Tibial artery (tissue), 4 donors: ENCODE results near the gene KIF16B.

Experiments
- DNase-seq, 2 donors: peaks; one replicate each; pipeline ENCODE4 v3.0.0-alpha.2; 2019
- H3K27ac ChIP-seq, 2 donors: fragments of 200-600 bp; sonication (generic) in 1 of 2; 1 replicate in 1 of 2; 2 replicates in 1 of 2; pipeline ENCODE4 v1.5.1; 2018 to 2019; ENCODE audit warnings: mild to moderate bottlenecking in 1 of 2
- H3K27me3 ChIP-seq, 2 donors: fragments of 200-600 bp; sonication (generic) in 1 of 2; one replicate each; pipeline versions ENCODE4 v1.5.1 to v1.6.0; 2016 to 2019
- H3K36me3 ChIP-seq, 3 donors: fragments of 200-600 bp; sonication (generic) in 2 of 3; one replicate each; pipeline ENCODE4 v1.5.1; 2016 to 2019; ENCODE audit warnings: mild to moderate bottlenecking in 2 of 3
- H3K4me1 ChIP-seq, 4 donors: fragments of 200-600 bp; sonication (generic) in 2 of 4; 1 replicate in 3 of 4; 2 replicates in 1 of 4; pipeline ENCODE4 v1.5.1; 2016 to 2019
- H3K4me3 ChIP-seq, 2 donors: fragments of 200-600 bp; sonication (generic) in 1 of 2; 1 replicate in 1 of 2; 2 replicates in 1 of 2; pipeline ENCODE4 v1.5.1; 2018 to 2019; ENCODE audit warnings: mild to moderate bottlenecking in 2 of 2
- H3K9me3 ChIP-seq, 3 donors: fragments of 200-600 bp; sonication (generic) in 1 of 3; one replicate each; pipeline ENCODE4 v1.5.1; 2016 to 2019
- intact Hi-C: fragments of 100-400 bp; cut with DNase I; formaldehyde crosslinking; loops from one replicate; pipeline ENCODE4 v1.15.0; 2023; ENCODE audit warnings: low total_unique reads
- TF ChIP-seq, protein P1 (sequence below), 2 experiments: fragments of 200-600 bp in 1 of 2; fragments of 450-650 bp in 1 of 2; IDR thresholded peaks; one replicate each; pipeline ENCODE4 v1.5.1; 2017 to 2019; ENCODE audit warnings: antibody characterized with exemption in 2 of 2, mild to moderate bottlenecking in 1 of 2, moderate library complexity in 1 of 2

KIF16B gene

GRCh38 chr20:16552015-16552414 is 21.2 kb downstream of the KIF16B start:
- H3K9me3 ChIP-seq = no peaks in the 10 kb centered on the region
- no peak overlapping the region for H3K27ac ChIP-seq
- H3K4me1 ChIP-seq = peaks cover 0 to 23% (median 7%) of the 10 kb centered on the region in 4 donors
- H3K27me3 ChIP-seq = no peaks in the 10 kb centered on the region
- no peak overlapping the region for H3K4me3 ChIP-seq
- no peaks in the 10 kb centered on the region for H3K36me3 ChIP-seq
- TF ChIP-seq, protein P1, sequence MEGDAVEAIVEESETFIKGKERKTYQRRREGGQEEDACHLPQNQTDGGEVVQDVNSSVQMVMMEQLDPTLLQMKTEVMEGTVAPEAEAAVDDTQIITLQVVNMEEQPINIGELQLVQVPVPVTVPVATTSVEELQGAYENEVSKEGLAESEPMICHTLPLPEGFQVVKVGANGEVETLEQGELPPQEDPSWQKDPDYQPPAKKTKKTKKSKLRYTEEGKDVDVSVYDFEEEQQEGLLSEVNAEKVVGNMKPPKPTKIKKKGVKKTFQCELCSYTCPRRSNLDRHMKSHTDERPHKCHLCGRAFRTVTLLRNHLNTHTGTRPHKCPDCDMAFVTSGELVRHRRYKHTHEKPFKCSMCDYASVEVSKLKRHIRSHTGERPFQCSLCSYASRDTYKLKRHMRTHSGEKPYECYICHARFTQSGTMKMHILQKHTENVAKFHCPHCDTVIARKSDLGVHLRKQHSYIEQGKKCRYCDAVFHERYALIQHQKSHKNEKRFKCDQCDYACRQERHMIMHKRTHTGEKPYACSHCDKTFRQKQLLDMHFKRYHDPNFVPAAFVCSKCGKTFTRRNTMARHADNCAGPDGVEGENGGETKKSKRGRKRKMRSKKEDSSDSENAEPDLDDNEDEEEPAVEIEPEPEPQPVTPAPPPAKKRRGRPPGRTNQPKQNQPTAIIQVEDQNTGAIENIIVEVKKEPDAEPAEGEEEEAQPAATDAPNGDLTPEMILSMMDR (IDR thresholded peaks at IDR 0.05) = no peak
- intact Hi-C loops = no loop called here
- no peak for DNase-seq

DNA sequence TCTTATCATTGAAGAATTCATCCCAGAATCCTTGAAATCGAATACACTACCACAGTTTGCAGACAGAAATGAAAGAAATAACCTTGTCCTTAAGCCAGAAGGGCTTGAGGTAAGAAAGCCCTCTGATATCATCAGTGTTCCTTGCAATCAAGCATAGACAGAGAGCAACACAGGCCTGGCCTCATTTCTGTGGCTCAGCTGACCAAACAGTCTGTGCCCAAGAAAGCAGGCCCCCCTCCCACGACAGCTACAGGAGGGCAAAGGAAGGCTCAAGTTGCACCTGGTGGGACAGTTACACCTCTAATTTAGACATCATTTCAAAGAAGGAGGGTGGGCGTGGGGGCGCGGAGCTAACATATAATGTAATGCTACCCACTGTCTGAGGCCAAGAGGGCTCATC is 21.6 kb downstream of the KIF16B start:
- intact Hi-C loops = no loop called here
- no peak for DNase-seq
- Histone ChIP-seq H3K27ac (no peak overlapping the region), H3K27me3 (no peaks in the 10 kb centered on the region), H3K9me3 (no peaks in the 10 kb centered on the region), H3K4me3 (no peak overlapping the region), H3K4me1 (peaks cover 0 to 22% (median 6%) of the 10 kb centered on the region in 4 donors), H3K36me3 (no peaks in the 10 kb centered on the region)
- TF ChIP-seq, protein P1 (IDR thresholded peaks at IDR 0.05) = no peak

DNA sequence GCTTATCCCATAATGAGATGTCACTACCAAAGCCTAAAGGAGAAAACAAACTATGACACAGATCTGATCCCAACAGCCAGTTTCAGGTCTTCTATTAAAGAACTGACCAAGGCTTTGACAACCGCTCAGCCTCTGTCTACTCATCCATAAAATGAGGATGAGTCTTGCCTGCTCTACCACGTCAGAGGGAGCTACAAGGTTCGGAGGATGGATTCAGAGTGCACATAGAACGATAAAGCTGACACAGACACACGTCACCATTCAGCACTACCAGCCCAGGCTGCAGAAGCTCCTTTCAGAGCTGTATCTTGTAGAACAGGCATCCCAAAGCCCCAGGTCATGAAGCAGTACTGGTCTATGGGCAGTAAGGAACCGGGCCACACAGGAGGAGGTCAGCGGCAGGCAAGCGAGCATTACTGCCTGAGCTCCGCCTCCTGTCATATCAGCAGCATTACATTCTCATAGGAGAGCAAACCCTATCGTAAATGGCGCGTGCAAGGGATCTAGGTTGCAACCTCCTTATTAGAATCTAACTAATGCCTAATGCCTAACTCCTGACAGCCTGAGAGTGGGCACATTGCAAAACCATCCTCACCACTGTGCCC is 25.1 kb downstream of the KIF16B start:
- TF ChIP-seq, protein P1 (IDR thresholded peaks at IDR 0.05) = no peak
- no peaks in the 10 kb centered on the region for H3K4me1 ChIP-seq
- H3K27ac ChIP-seq = no peak overlapping the region
- H3K4me3 ChIP-seq = no peak overlapping the region
- intact Hi-C loops = no loop called here
- no peak for DNase-seq
- H3K36me3 ChIP-seq = no peaks in the 10 kb centered on the region
- H3K9me3 ChIP-seq = no peaks in the 10 kb centered on the region
- no peaks in the 10 kb centered on the region for H3K27me3 ChIP-seq

GRCh38 chr20:16544949-16545348 is 28.3 kb downstream of the KIF16B start:
- peaks cover 0 to 19% (median 14%) of the 10 kb centered on the region in 4 donors for H3K4me1 ChIP-seq
- no peaks in the 10 kb centered on the region for H3K36me3 ChIP-seq
- intact Hi-C loops = no loop called here
- H3K9me3 ChIP-seq = no peaks in the 10 kb centered on the region
- no peaks in the 10 kb centered on the region for H3K27me3 ChIP-seq
- no peak overlapping the region for H3K27ac ChIP-seq
- no peak overlapping the region for H3K4me3 ChIP-seq
- TF ChIP-seq, protein P1 (IDR thresholded peaks at IDR 0.05) = no peak
- no peak for DNase-seq

DNA sequence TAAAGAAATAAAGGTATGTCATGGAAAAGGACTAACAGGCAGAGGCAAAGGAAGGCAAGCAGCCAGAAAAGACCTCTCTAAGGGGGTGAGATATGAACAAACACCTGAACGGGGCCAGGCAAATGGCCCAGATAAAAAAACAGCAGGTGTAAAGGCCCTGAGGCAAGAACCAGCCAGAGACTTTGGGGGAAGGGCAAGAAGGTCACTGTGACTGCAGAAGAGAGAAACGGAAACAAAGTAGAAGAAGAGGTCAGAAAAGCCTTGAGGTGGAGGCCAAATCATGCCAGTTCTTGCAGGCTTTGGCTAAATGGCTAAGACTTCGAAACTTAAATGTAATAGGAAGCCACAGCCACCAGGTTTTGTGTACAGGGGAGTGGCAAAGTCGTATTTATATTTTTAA is 30.8 kb downstream of the KIF16B start:
- TF ChIP-seq, protein P1 (IDR thresholded peaks at IDR 0.05) = no peak
- intact Hi-C loops = no loop called here

GRCh38 chr20:16541878-16542277 is 31.4 kb downstream of the KIF16B start:
- no peak for DNase-seq
- TF ChIP-seq, protein P1 (IDR thresholded peaks at IDR 0.05) = no peak
- Histone ChIP-seq H3K9me3 (no peaks in the 10 kb centered on the region), H3K36me3 (no peaks in the 10 kb centered on the region), H3K4me3 (no peak overlapping the region), H3K4me1 (peaks cover 0 to 19% (median 14%) of the 10 kb centered on the region in 4 donors), H3K27me3 (no peaks in the 10 kb centered on the region), H3K27ac (no peak overlapping the region)
- intact Hi-C loops = no loop called here

More for the DNA sequence above, 30.8 kb downstream of the KIF16B start:
- no peak overlapping the region for H3K4me3 ChIP-seq
- H3K9me3 ChIP-seq = no peaks in the 10 kb centered on the region
- no peak for DNase-seq
- no peaks in the 10 kb centered on the region for H3K27me3 ChIP-seq
- H3K4me1 ChIP-seq = peaks cover 0 to 19% (median 14%) of the 10 kb centered on the region in 4 donors
- no peaks in the 10 kb centered on the region for H3K36me3 ChIP-seq
- H3K27ac ChIP-seq = no peak overlapping the region
